Stomach (tissue), 9 donors: ENCODE measurements around the gene OASL. TPM values are rescaled to one million over a fixed set of nuclear protein-coding genes. Genes with fewer than 3 reads are reported as not detected.

Source experiments
- DNase-seq, 2 donors: peaks; one replicate each; pipeline versions ENCODE4 v3.0.0 to v3.0.0-alpha.2; 2013 to 2019
- H3K27ac ChIP-seq, 5 donors: fragments of 200-600 bp in 4 of 5; sonication (generic) in 4 of 5; one replicate each; pipeline ENCODE4 v1.5.1; 2013 to 2019; ENCODE audit warnings: mild to moderate bottlenecking in 1 of 5, moderate library complexity in 1 of 5
- H3K27me3 ChIP-seq, 3 donors: fragments of 200-600 bp; sonication (generic); one replicate each; pipeline ENCODE4 v1.5.1; 2017 to 2019; ENCODE audit warnings: mixed run types in 1 of 3
- H3K36me3 ChIP-seq, 4 donors: fragments of 200-600 bp; sonication (generic); 1 replicate in 3 of 4; 2 replicates in 1 of 4; pipeline ENCODE4 v1.5.1; 2016 to 2019
- H3K4me1 ChIP-seq, 4 donors: fragments of 200-600 bp; sonication (generic); one replicate each; pipeline ENCODE4 v1.5.1; 2016 to 2019
- H3K4me3 ChIP-seq, 4 donors: fragments of 200-600 bp; sonication (generic) in 3 of 4; one replicate each; pipeline ENCODE4 v1.5.1; 2016 to 2019; ENCODE audit warnings: mild to moderate bottlenecking in 1 of 4
- H3K9me3 ChIP-seq, 4 donors: fragments of 200-600 bp; sonication (generic); one replicate each; pipeline ENCODE4 v1.5.1; 2016 to 2019
- EP300 ChIP-seq: sonication (generic); formaldehyde crosslinking; IDR thresholded peaks from one replicate; pipeline ENCODE4 v1.6.1; 2017; ENCODE audit warnings: antibody characterized with exemption
- POLR2A ChIP-seq, 4 donors: fragments of 450-650 bp; IDR thresholded peaks; one replicate each; pipeline ENCODE4 v1.6.1; 2016; ENCODE audit warnings: antibody characterized with exemption in 4 of 4, control low read depth in 2 of 4, mild to moderate bottlenecking in 1 of 4, moderate library complexity in 1 of 4
- POLR2AphosphoS5 ChIP-seq, 3 donors: sonication (generic); formaldehyde crosslinking; IDR thresholded peaks; one replicate each; pipeline ENCODE4 v1.6.1; 2016; ENCODE audit warnings: antibody characterized with exemption in 3 of 3
- WGBS, 5 donors: extraction: QIAGEN DNeasy Blood & Tissue Kit in 3 of 5; methylation state at CpG; one replicate each; pipeline versions ENCODE4 v1.1.5 to v1.1.7; 2013 to 2018; 5-methylcytosine and 5-hydroxymethylcytosine counted together
- intact Hi-C: fragments of 100-400 bp; cut with DNase I; formaldehyde crosslinking; loops from one replicate; pipeline ENCODE4 v1.15.1; 2023; ENCODE audit warnings: low total_unique reads
- polyA plus RNA-seq, 3 donors: library from polyadenylated mRNA; stranded (reverse); fragments of 200-250 nt; gene quantifications; one replicate each; pipeline ENCODE4 v1.2.3, GENCODE V29; 2013
- total RNA-seq, 5 donors: library from RNA; depleted of rRNA; stranded (reverse); fragments of >200 nt; gene quantifications; one replicate each; pipeline versions ENCODE4 v1.1.0 to v1.2.3, GENCODE V29; 2014 to 2016
- TF ChIP-seq, protein P1 (sequence below), 7 experiments: fragments of 450-650 bp in 4 of 7; fragments of 200-600 bp in 3 of 7; sonication (generic) in 3 of 7; IDR thresholded peaks; one replicate each; pipeline ENCODE4 v1.5.1; 2016 to 2019; ENCODE audit warnings: antibody characterized with exemption in 7 of 7, control low read depth in 2 of 7, mild to moderate bottlenecking in 1 of 7
- donor health status: healthy with polysubstance abuse.
- donor health status: Bipolar disorder and iron deficiency.
- donor health status: healthy.

OASL gene
- total and polyA plus RNA-seq, 8 donors, result 2.1 to 54.7 (median 22.0) TPM; not detected in 2

- H3K27ac ChIP-seq, result peak overlapping the region; percentile 30 to 86 (median 71)
- no peaks in the 10 kb centered on the region for H3K9me3 ChIP-seq
- H3K4me1 ChIP-seq, result peaks cover 0 to 14% (median 11%) of the 10 kb centered on the region in 4 donors
- intact Hi-C loops, result no loop called here
- H3K4me3 ChIP-seq, result peak overlapping the region; percentile 25 to 45 (median 34)
- WGBS, 5 donors, result 36 to 49% (median 46%) methylated on average over 14 to 16 of the region's 16 CpGs
- H3K27me3 ChIP-seq, result no peaks in the 10 kb centered on the region
- no peak for TF ChIP-seq EP300
- no peak for TF ChIP-seq POLR2A (IDR thresholded peaks at IDR 0.05)
- TF ChIP-seq, protein P1, sequence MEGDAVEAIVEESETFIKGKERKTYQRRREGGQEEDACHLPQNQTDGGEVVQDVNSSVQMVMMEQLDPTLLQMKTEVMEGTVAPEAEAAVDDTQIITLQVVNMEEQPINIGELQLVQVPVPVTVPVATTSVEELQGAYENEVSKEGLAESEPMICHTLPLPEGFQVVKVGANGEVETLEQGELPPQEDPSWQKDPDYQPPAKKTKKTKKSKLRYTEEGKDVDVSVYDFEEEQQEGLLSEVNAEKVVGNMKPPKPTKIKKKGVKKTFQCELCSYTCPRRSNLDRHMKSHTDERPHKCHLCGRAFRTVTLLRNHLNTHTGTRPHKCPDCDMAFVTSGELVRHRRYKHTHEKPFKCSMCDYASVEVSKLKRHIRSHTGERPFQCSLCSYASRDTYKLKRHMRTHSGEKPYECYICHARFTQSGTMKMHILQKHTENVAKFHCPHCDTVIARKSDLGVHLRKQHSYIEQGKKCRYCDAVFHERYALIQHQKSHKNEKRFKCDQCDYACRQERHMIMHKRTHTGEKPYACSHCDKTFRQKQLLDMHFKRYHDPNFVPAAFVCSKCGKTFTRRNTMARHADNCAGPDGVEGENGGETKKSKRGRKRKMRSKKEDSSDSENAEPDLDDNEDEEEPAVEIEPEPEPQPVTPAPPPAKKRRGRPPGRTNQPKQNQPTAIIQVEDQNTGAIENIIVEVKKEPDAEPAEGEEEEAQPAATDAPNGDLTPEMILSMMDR (IDR thresholded peaks at IDR 0.05), result peak in 4 of 7 experiments; percentile 10 to 59 (median 49)
- H3K36me3 ChIP-seq, result no peaks in the 10 kb centered on the region
- DNase-seq, result peak; percentile 48 to 70
Measured at GRCh38 chr12:121060149-121061001, 21.3 kb upstream of the OASL start.

- 83 to 88% (median 83%) methylated on average over 8 to 10 of the region's 10 CpGs for WGBS, 5 donors
- no peaks in the 10 kb centered on the region for H3K9me3 ChIP-seq
- no peak overlapping the region for H3K4me3 ChIP-seq
- H3K36me3 ChIP-seq, result no peaks in the 10 kb centered on the region
- DNase-seq, result no peak
- TF ChIP-seq, protein P1 (IDR thresholded peaks at IDR 0.05), result no peak
- TF ChIP-seq POLR2AphosphoS5 (IDR thresholded peaks at IDR 0.05) (no peak), EP300 (no peak), POLR2A (IDR thresholded peaks at IDR 0.05) (no peak)
- intact Hi-C loops, result no loop called here
- peak overlapping the region in 3 of 5 donors; percentile 71 to 86 (median 83) for H3K27ac ChIP-seq
- H3K4me1 ChIP-seq, result peaks cover 0 to 14% (median 11%) of the 10 kb centered on the region in 4 donors
- no peaks in the 10 kb centered on the region for H3K27me3 ChIP-seq
Measured at GRCh38 chr12:121059031-121059898, 20.2 kb upstream of the OASL start.

DNA sequence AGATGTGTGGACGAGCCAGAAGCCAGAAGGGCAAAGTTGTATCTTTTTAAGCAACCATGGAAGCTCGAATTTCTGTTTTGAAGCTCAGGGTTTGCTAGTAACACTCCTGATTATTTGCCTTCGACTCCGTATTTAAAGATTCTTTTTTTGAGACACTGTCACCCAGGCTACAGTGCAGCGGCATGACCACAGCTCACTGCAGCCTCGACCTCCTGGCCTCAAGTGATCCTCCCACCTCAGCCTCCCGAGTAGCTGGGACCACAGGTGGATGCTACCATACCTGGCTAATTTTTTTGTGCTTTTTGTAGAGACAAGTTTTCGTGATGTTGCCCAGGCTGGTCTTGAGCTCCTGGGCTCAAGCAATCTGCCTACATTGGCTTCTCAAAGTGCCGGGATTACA, 18.7 kb upstream of the OASL start:
- Histone ChIP-seq H3K36me3 (no peaks in the 10 kb centered on the region), H3K4me3 (no peak overlapping the region), H3K27ac (no peak overlapping the region), H3K4me1 (peaks cover 0 to 14% (median 11%) of the 10 kb centered on the region in 4 donors), H3K27me3 (no peaks in the 10 kb centered on the region), H3K9me3 (no peaks in the 10 kb centered on the region)
- intact Hi-C loops, result no loop called here
- DNase-seq, result no peak
- WGBS, 5 donors, result 61 to 74% (median 67%) methylated on average over 9 of the region's 9 CpGs
- TF ChIP-seq EP300, result no peak
- TF ChIP-seq POLR2A (IDR thresholded peaks at IDR 0.05), result no peak
- TF ChIP-seq, protein P1 (IDR thresholded peaks at IDR 0.05), result no peak
- no peak for TF ChIP-seq POLR2AphosphoS5 (IDR thresholded peaks at IDR 0.05)

DNA sequence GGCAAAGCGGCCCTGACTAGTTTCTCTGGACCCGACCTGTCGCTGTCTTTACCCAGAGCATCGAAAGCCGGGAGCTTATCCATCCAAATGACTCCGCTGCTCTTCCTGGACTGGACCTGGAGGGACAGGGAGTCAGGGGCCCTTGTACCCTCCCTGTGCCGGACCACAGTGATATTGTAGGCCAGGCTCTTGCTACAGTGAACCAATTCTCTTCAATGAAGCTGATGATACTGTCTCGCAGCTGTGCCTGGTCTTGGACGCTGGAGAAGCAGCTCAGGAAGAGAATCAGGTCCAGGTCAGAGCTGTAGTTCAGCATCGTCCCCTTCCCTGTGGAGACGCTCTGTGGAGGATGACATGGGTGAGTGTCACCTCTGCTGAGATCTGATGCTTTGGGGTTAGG, 14.7 kb upstream of the OASL start:
- Histone ChIP-seq H3K36me3 (no peaks in the 10 kb centered on the region), H3K27me3 (peaks cover 0 to 4% (median 0%) of the 10 kb centered on the region in 3 donors), H3K4me3 (no peak overlapping the region), H3K27ac (no peak overlapping the region), H3K9me3 (no peaks in the 10 kb centered on the region), H3K4me1 (no peaks in the 10 kb centered on the region)
- WGBS, 5 donors, result 91 to 95% (median 94%) methylated on average over 11 of the region's 11 CpGs
- DNase-seq, result no peak
- intact Hi-C loops, result no loop called here
- TF ChIP-seq, protein P1 (IDR thresholded peaks at IDR 0.05), result no peak
- TF ChIP-seq POLR2AphosphoS5 (IDR thresholded peaks at IDR 0.05) (no peak), POLR2A (IDR thresholded peaks at IDR 0.05) (no peak), EP300 (no peak)
